K562 (cell line): ENCODE results near the gene SGMS1. TPM values are rescaled to one million over a fixed set of nuclear protein-coding genes. Genes with fewer than 3 reads are reported as not detected.

ENCODE experiments used
- ATAC-seq: fragments of 200-7000 bp; cut with Tn5 transposase; 3 replicates; pipeline ENCODE4 v1.9.1; 2020; ENCODE audit warnings: moderate library complexity
- BruUV-seq: library from RNA; stranded (reverse); fragments of 400-500 nt; replicated peaks from 2 replicates; lab custom pipeline; 2021; lab: Mats Ljungman, UMichigan
- CTCF ChIA-PET: fragments of 300-600 bp; formaldehyde crosslinking; extraction: SDS; loops from one replicate; lab custom pipeline; 2021; ENCODE audit warnings: low intra/inter-chr PET ratio; lab: Yijun Ruan, JAX
- POLR2A ChIA-PET: fragments of 300-600, 350-650 bp; sonication (Branson Sonifier 250); formaldehyde crosslinking; extraction: SDS; loops from one replicate; lab custom pipeline; 2021; ENCODE audit warnings: antibody characterized with exemption, inconsistent platforms; lab: Yijun Ruan, JAX
- DNase-seq, 4 experiments: peaks; one replicate each; pipeline versions ENCODE4 v3.0.0 to v3.0.0-alpha.2; 2011 to 2018; ENCODE audit warnings: low spot score in 3 of 4, mixed read lengths in 3 of 4; ENCODE audit errors: extremely low read depth in 1 of 4
- FAIRE-seq: peaks from 2 replicates; lab custom pipeline; 2011; peaks lifted over from hg19 to GRCh38; lab: Jason Lieb, UNC
- H2AFZ ChIP-seq: 2 replicates; pipeline ENCODE4 v1.6.0; 2011; ENCODE audit warnings: low read depth, low read length, control low read depth, inconsistent platforms
- H3K27ac ChIP-seq: fragments of 200-600 bp; 3 replicates; pipeline ENCODE4 v1.8.0; 2011; ENCODE audit warnings: low read depth, mild to moderate bottlenecking, control low read depth, inconsistent platforms, low read length, moderate library complexity, mixed read lengths; ENCODE audit errors: extremely low read depth
- H3K27me3 ChIP-seq, 2 experiments: fragments of 300-600 bp in 1 of 2; 2 replicates in 1 of 2; 3 replicates in 1 of 2; pipeline versions ENCODE4 v1.6.0 to v1.8.0; 2011; ENCODE audit warnings: inconsistent platforms in 2 of 2, low read length in 2 of 2, mild to moderate bottlenecking in 1 of 2, mixed read lengths in 1 of 2, moderate library complexity in 1 of 2; ENCODE audit not compliant: control insufficient read depth in 2 of 2, insufficient read depth in 2 of 2
- H3K36me3 ChIP-seq: fragments of 300-600 bp; 3 replicates; pipeline ENCODE4 v1.8.0; 2011; ENCODE audit warnings: mild to moderate bottlenecking, low read length, inconsistent platforms; ENCODE audit not compliant: control insufficient read depth, insufficient read depth
- H3K4me1 ChIP-seq, 2 experiments: fragments of 200-600 bp in 1 of 2; replicated peaks in 1 of 2; 2 replicates in 1 of 2; 3 replicates in 1 of 2; pipeline versions ENCODE4 v1.5.1 to v1.8.0; 2011; ENCODE audit warnings: inconsistent platforms in 2 of 2, low read length in 2 of 2, mild to moderate bottlenecking in 1 of 2, mixed read lengths in 1 of 2, moderate library complexity in 1 of 2; ENCODE audit not compliant: control insufficient read depth in 2 of 2, insufficient read depth in 2 of 2
- H3K4me2 ChIP-seq: 2 replicates; pipeline ENCODE4 v1.6.1; 2011; ENCODE audit warnings: low read length, control low read depth, inconsistent platforms, mixed read lengths; ENCODE audit not compliant: insufficient read depth
- H3K4me3 ChIP-seq: fragments of 200-600 bp; sonication (generic), shearing (Covaris generic); 2 replicates; pipeline ENCODE4 v1.5.1; 2016; ENCODE audit warnings: control low read depth, inconsistent platforms
- H3K79me2 ChIP-seq: fragments of 200-600 bp; 3 replicates; pipeline ENCODE4 v1.8.0; 2011; ENCODE audit warnings: low read length, inconsistent platforms; ENCODE audit not compliant: control insufficient read depth, insufficient read depth
- H3K9ac ChIP-seq, 2 experiments: 2 replicates each; pipeline versions ENCODE4 v1.6.0 to v1.6.1; 2011; ENCODE audit warnings: low read depth in 2 of 2, low read length in 2 of 2, control low read depth in 1 of 2, inconsistent platforms in 1 of 2, mild to moderate bottlenecking in 1 of 2, mixed read lengths in 1 of 2; ENCODE audit not compliant: insufficient read depth in 1 of 2
- H3K9me1 ChIP-seq: one replicate; pipeline ENCODE4 v1.6.0; 2011; ENCODE audit warnings: inconsistent platforms, mild to moderate bottlenecking, low read length, moderate library complexity; ENCODE audit not compliant: control insufficient read depth, insufficient read depth
- H3K9me3 ChIP-seq: replicated peaks from 2 replicates; pipeline ENCODE4 v1.5.1; 2011; ENCODE audit warnings: low read depth, low read length, inconsistent platforms; ENCODE audit not compliant: control insufficient read depth, insufficient read depth
- H4K20me1 ChIP-seq: replicated peaks from 2 replicates; pipeline ENCODE4 v1.6.1; 2011; ENCODE audit warnings: low read length, inconsistent platforms, mixed read lengths; ENCODE audit not compliant: control insufficient read depth, insufficient read depth
- ADNP ChIP-seq: fragments of 200-800 bp; sonication (Bioruptor generic); IDR thresholded peaks from 2 replicates; pipeline ENCODE4 v1.6.1; 2016; ENCODE audit warnings: missing genetic modification characterization, missing compliant biosample characterization
- BCL6 ChIP-seq: fragments of 250-450 bp; sonication (Bioruptor Pico); IDR thresholded peaks from 2 replicates; pipeline ENCODE4 v1.4.0; 2020
- EP400 ChIP-seq: fragments of 450-650 bp; IDR thresholded peaks from 2 replicates; pipeline ENCODE4 v1.6.1; 2017; ENCODE audit warnings: antibody characterized with exemption, mild to moderate bottlenecking, moderate library complexity
- NCOA2 ChIP-seq, 2 experiments: fragments of 450-650 bp; IDR thresholded peaks; 2 replicates each; pipeline ENCODE4 v1.6.1; 2018; ENCODE audit warnings: mild to moderate bottlenecking in 2 of 2, moderate library complexity in 1 of 2; ENCODE audit not compliant: partially characterized antibody in 2 of 2
- POLR2B ChIP-seq: fragments of 450-650 bp; IDR thresholded peaks from 2 replicates; pipeline ENCODE4 v1.6.1; 2018; ENCODE audit warnings: low read depth; ENCODE audit not compliant: partially characterized antibody
- RFX5 ChIP-seq: IDR thresholded peaks from 2 replicates; pipeline ENCODE4 v1.6.1; 2011; ENCODE audit warnings: low read depth, mild to moderate bottlenecking, improper control_type of control experiment, low read length
- TAF9B ChIP-seq: fragments of 450-650 bp; IDR thresholded peaks from 2 replicates; pipeline ENCODE4 v1.6.1; 2018; ENCODE audit warnings: mild to moderate bottlenecking; ENCODE audit not compliant: partially characterized antibody
- ZNF444 ChIP-seq: fragments of 250-450 bp; sonication (Bioruptor Pico); IDR thresholded peaks from 2 replicates; pipeline ENCODE4 v1.4.0; 2020; ENCODE audit warnings: mild to moderate bottlenecking, moderate library complexity
- ZNF75A ChIP-seq: fragments of 450-650 bp; formaldehyde crosslinking; IDR thresholded peaks from 2 replicates; pipeline ENCODE4 v1.4.0; 2020; ENCODE audit warnings: mild to moderate bottlenecking
- ZNF785 ChIP-seq: fragments of 250-450 bp; sonication (Bioruptor Pico); IDR thresholded peaks from 2 replicates; pipeline ENCODE4 v1.4.0; 2020; ENCODE audit warnings: mild to moderate bottlenecking
- WGBS: fragments of 100-300 bp; shearing (Covaris generic); methylation state at CpG from one replicate; pipeline ENCODE4 v1.1.6; 2016; ENCODE audit warnings: low coverage, mixed read lengths; ENCODE audit not compliant: insufficient coverage; ENCODE audit errors: missing lambda C conversion rate; 5-methylcytosine and 5-hydroxymethylcytosine counted together
- in situ Hi-C: fragments of 300-500 bp; cut with MboI; formaldehyde crosslinking; loops from 4 replicates; pipeline ENCODE4 v1.15.0; 2018; ENCODE audit warnings: inconsistent platforms, mixed read lengths
- intact Hi-C: fragments of 100-400 bp; cut with micrococcal nuclease; formaldehyde crosslinking; loops from 2 replicates; pipeline ENCODE4 v1.14.2; 2022
- polyA plus RNA-seq, 8 experiments: library from polyadenylated mRNA; depleted of rRNA in 4 of 8; stranded (reverse) in 5 of 8; unstranded in 3 of 8; fragments of >200 nt; fragmentation: Nextera tagmentation in 2 of 8; fragmentation: Illumina TruSeq in 1 of 8; extraction: Ambion mirVana in 2 of 8; extraction: Trizol in 1 of 8; gene quantifications; 2 replicates each; pipeline versions ENCODE4 v1.2.1 to v1.2.3, GENCODE V29; 2011 to 2014; ENCODE audit warnings: inconsistent platforms in 1 of 8, missing spikeins in 1 of 8
- total RNA-seq, 7 experiments: library from RNA; depleted of rRNA in 6 of 7; stranded (reverse); fragments of >200 nt in 6 of 7; fragmentation: Illumina TruSeq in 2 of 7; extraction: Trizol in 2 of 7; gene quantifications; 2 replicates each; pipeline versions ENCODE4 v1.2.1 to v1.2.3, GENCODE V29; 2011 to 2021; ENCODE audit warnings: low replicate concordance in 1 of 7
- TF ChIP-seq, protein P1 (sequence below): sonication (generic); formaldehyde crosslinking; IDR thresholded peaks from 2 replicates; pipeline ENCODE4 v1.8.1; 2023; ENCODE audit warnings: mild to moderate bottlenecking, missing genetic modification reagents
- TF ChIP-seq, protein P2 (sequence below): sonication (generic); formaldehyde crosslinking; IDR thresholded peaks from 2 replicates; pipeline ENCODE4 v1.8.1; 2023; ENCODE audit warnings: mild to moderate bottlenecking, missing genetic modification reagents, moderate library complexity
- TF ChIP-seq, protein P3 (sequence below): fragments of 450-650 bp; IDR thresholded peaks from 2 replicates; pipeline ENCODE4 v1.6.1; 2017; ENCODE audit warnings: mild to moderate bottlenecking, moderate library complexity
- TF ChIP-seq, protein P4 (sequence below): fragments of 450-650 bp; IDR thresholded peaks from 2 replicates; pipeline ENCODE4 v1.6.1; 2016

The SGMS1 gene
- total and polyA plus RNA-seq, 9 of the 15 experiments (the other 6 are each of a cell fraction or from before 2014, with no cell fraction given), result 22.6 to 232 (median 82.2) TPM

DNA sequence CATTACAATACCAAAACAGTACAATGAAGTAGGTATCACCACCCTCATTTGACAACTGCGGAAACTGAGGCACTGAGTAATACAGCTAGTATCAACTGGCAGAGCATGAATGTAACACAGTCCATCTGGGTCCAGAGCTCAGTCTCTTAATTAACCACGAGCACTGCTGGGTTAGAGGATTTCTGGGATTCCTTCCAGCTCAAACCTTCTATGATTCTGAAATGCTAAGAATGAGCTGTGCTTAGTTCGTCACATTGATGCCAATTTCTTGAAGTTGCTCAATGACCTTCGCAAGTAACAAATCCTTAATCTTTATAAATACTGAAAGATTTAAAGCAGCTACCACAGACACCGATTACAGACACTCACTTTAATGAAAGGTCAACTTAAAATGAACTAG lies 62.5 kb downstream of the SGMS1 start (continued):
- TF ChIP-seq, protein P1, sequence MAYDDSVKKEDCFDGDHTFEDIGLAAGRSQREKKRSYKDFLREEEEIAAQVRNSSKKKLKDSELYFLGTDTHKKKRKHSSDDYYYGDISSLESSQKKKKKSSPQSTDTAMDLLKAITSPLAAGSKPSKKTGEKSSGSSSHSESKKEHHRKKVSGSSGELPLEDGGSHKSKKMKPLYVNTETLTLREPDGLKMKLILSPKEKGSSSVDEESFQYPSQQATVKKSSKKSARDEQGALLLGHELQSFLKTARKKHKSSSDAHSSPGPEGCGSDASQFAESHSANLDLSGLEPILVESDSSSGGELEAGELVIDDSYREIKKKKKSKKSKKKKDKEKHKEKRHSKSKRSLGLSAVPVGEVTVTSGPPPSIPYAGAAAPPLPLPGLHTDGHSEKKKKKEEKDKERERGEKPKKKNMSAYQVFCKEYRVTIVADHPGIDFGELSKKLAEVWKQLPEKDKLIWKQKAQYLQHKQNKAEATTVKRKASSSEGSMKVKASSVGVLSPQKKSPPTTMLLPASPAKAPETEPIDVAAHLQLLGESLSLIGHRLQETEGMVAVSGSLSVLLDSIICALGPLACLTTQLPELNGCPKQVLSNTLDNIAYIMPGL (CRISPR knock-in tag), result no peak
- TF ChIP-seq ZNF785 (CRISPR knock-in tag) (no peak), POLR2B (no peak), ZNF75A (no peak)

DNA sequence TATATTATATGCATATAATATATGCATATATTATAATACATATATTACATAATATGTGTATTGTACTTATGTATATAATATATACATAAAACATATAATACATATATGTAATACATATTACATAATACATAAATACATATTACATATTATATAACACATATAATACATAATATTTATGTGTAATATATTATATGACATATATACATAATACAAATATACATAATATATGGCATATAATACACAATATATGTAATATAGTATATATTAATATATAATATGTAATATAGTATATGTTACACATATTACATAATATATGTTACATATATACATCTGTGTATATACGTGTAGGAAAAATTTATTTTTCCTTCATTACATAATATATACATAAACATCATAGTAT lies 63.4 kb downstream of the SGMS1 start:
- ATAC-seq (no peak), FAIRE-seq (no peak), DNase-seq (no peak)
- intact Hi-C loops (no loop called here), in situ Hi-C loops (no loop called here)
- BruUV-seq, result no TSS peak
- Histone ChIP-seq H3K27me3 (no peaks in the 10 kb centered on the region), H3K36me3 (peaks cover 29% of the 10 kb centered on the region), H3K27ac (no peak overlapping the region), H3K9me3 (no peaks in the 10 kb centered on the region), H3K79me2 (peaks cover 88% of the 10 kb centered on the region), H3K4me3 (no peak overlapping the region), H3K9me1 (no peaks in the 10 kb centered on the region), H4K20me1 (no peaks in the 10 kb centered on the region), H2AFZ (no peak overlapping the region), H3K4me1 (peaks cover 28 to 69% of the 10 kb centered on the region in 2 experiments), H3K4me2 (no peak overlapping the region), H3K9ac (no peak overlapping the region)
- 63% methylated on average over 1 of the region's 1 CpG for WGBS
- ChIA-PET POLR2A (no interaction called here), CTCF (interaction anchor here (2.4 kb wide), 1 partner anchor 62 kb away, joined by 9 read pairs; no protein-coding TSS in a partner anchor)
- peak; percentile 43; the same call in 1 of the 2 replicates for TF ChIP-seq RFX5
- TF ChIP-seq, protein P2, sequence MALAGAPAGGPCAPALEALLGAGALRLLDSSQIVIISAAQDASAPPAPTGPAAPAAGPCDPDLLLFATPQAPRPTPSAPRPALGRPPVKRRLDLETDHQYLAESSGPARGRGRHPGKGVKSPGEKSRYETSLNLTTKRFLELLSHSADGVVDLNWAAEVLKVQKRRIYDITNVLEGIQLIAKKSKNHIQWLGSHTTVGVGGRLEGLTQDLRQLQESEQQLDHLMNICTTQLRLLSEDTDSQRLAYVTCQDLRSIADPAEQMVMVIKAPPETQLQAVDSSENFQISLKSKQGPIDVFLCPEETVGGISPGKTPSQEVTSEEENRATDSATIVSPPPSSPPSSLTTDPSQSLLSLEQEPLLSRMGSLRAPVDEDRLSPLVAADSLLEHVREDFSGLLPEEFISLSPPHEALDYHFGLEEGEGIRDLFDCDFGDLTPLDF (CRISPR knock-in tag), result no peak
- TF ChIP-seq ADNP (tag), result no peak
- peak; percentile 31; the same call in 1 of the 2 replicates for TF ChIP-seq EP400
- TF ChIP-seq TAF9B, result peak; percentile 19
- no peak for TF ChIP-seq BCL6 (CRISPR knock-in tag)
- TF ChIP-seq, protein P3, sequence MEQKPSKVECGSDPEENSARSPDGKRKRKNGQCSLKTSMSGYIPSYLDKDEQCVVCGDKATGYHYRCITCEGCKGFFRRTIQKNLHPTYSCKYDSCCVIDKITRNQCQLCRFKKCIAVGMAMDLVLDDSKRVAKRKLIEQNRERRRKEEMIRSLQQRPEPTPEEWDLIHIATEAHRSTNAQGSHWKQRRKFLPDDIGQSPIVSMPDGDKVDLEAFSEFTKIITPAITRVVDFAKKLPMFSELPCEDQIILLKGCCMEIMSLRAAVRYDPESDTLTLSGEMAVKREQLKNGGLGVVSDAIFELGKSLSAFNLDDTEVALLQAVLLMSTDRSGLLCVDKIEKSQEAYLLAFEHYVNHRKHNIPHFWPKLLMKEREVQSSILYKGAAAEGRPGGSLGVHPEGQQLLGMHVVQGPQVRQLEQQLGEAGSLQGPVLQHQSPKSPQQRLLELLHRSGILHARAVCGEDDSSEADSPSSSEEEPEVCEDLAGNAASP, result no peak
- peak in 1 of 2 experiments; percentile 96 for TF ChIP-seq NCOA2 (IDR thresholded peaks at IDR 0.05; ENCODE audit: partially characterized antibody in 2 of 2)
- TF ChIP-seq ZNF444, result no peak
- TF ChIP-seq, protein P4, sequence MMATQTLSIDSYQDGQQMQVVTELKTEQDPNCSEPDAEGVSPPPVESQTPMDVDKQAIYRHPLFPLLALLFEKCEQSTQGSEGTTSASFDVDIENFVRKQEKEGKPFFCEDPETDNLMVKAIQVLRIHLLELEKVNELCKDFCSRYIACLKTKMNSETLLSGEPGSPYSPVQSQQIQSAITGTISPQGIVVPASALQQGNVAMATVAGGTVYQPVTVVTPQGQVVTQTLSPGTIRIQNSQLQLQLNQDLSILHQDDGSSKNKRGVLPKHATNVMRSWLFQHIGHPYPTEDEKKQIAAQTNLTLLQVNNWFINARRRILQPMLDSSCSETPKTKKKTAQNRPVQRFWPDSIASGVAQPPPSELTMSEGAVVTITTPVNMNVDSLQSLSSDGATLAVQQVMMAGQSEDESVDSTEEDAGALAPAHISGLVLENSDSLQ, result no peak
